ENCODE results near the gene GRIP2.

The GRIP2 gene

GRCh38 chr3:14539742-14540491 lies at the start of gene GRIP2:
TSS of gene GRIP2 (minus strand) at chr3:14540342. CDS start at chr3:14540308, 34 bp downstream.
- DNase-seq (ENCODE audit: low read depth in 2 of 2): no peak
- no peak within 1 kb of the TSS for H3K4me3 ChIP-seq (replicated peaks in 1 of 2; ENCODE audit: low read depth in 2 of 2, low read length in 2 of 2)
- no peak for TF ChIP-seq CTCF (IDR thresholded peaks at IDR 0.05; ENCODE audit: low read depth, low read length)

- no peak for TF ChIP-seq CTCF (IDR thresholded peaks at IDR 0.05; ENCODE audit: low read depth, low read length)
- no peak overlapping the region for H3K4me3 ChIP-seq (replicated peaks in 1 of 2; ENCODE audit: low read depth in 2 of 2, low read length in 2 of 2)
- DNase-seq (ENCODE audit: low read depth in 2 of 2): no peak
These were observed 48.4 kb upstream of the GRIP2 start for GRCh38 chr3:14588425-14589112.

GRCh38 chr3:14587740-14588360 lies 47.7 kb upstream of the GRIP2 start:
- no peak for TF ChIP-seq CTCF (IDR thresholded peaks at IDR 0.05; ENCODE audit: low read depth, low read length)
- no peak overlapping the region for H3K4me3 ChIP-seq (replicated peaks in 1 of 2; ENCODE audit: low read depth in 2 of 2, low read length in 2 of 2)
- DNase-seq (ENCODE audit: low read depth in 2 of 2): peak; percentile 24 to 79

- TF ChIP-seq CTCF (IDR thresholded peaks at IDR 0.05; ENCODE audit: low read depth, low read length): no peak
- H3K4me3 ChIP-seq (replicated peaks in 1 of 2; ENCODE audit: low read depth in 2 of 2, low read length in 2 of 2): no peak overlapping the region
- DNase-seq (ENCODE audit: low read depth in 2 of 2): no peak
These were observed 46.5 kb upstream of the GRIP2 start for GRCh38 chr3:14586611-14587010.

- no peak overlapping the region for H3K4me3 ChIP-seq (replicated peaks in 1 of 2; ENCODE audit: low read depth in 2 of 2, low read length in 2 of 2)
- no peak for DNase-seq (ENCODE audit: low read depth in 2 of 2)
- TF ChIP-seq CTCF (IDR thresholded peaks at IDR 0.05; ENCODE audit: low read depth, low read length): no peak
These were observed 43.5 kb upstream of the GRIP2 start for GRCh38 chr3:14583548-14584091.

GRCh38 chr3:14582045-14582410 lies 41.9 kb upstream of the GRIP2 start:
- DNase-seq (ENCODE audit: low read depth in 2 of 2): no peak
- no peak overlapping the region for H3K4me3 ChIP-seq (replicated peaks in 1 of 2; ENCODE audit: low read depth in 2 of 2, low read length in 2 of 2)
- no peak for TF ChIP-seq CTCF (IDR thresholded peaks at IDR 0.05; ENCODE audit: low read depth, low read length)
